Mammary epithelial cell (primary cell): ENCODE data around the gene SLIT3.

Experiments
- EZH2 ChIP-seq: IDR thresholded peaks from 2 replicates; pipeline ENCODE4 v1.6.1; 2012; ENCODE audit warnings: low read length, inconsistent platforms, borderline replicate concordance
- TF ChIP-seq, protein P1 (sequence below), 2 donors: IDR thresholded peaks in 1 of 2; conservative IDR thresholded peaks in 1 of 2; 2 replicates each; pipeline ENCODE4 v1.5.1; 2011 to 2012; ENCODE audit warnings: inconsistent platforms in 2 of 2, low read length in 2 of 2, mild to moderate bottlenecking in 2 of 2, control low read depth in 1 of 2, low read depth in 1 of 2; ENCODE audit not compliant: insufficient read depth in 1 of 2; ENCODE audit errors: extremely low read depth in 1 of 2

DNA sequence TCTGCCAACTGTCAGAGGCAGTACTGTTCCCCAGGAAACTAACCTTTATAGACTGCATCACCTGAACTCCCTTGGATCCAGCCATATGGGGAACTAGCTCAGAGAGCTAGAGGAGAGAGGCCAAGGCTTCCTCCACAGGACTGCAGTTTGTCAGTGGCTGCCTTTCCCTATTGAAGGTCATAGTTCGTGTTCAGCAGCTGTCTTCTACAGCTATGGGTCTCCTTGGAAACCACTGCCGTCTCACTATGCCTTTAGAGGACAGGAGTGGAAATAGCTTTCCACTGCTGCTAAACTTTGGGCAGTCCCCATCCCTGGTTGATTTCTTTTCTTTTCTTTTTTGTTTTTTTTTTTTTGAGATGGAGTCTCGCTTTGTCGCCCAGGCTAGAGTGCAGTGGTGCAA lies 4.4 kb upstream of the SLIT3 start:
- TF ChIP-seq, protein P1, sequence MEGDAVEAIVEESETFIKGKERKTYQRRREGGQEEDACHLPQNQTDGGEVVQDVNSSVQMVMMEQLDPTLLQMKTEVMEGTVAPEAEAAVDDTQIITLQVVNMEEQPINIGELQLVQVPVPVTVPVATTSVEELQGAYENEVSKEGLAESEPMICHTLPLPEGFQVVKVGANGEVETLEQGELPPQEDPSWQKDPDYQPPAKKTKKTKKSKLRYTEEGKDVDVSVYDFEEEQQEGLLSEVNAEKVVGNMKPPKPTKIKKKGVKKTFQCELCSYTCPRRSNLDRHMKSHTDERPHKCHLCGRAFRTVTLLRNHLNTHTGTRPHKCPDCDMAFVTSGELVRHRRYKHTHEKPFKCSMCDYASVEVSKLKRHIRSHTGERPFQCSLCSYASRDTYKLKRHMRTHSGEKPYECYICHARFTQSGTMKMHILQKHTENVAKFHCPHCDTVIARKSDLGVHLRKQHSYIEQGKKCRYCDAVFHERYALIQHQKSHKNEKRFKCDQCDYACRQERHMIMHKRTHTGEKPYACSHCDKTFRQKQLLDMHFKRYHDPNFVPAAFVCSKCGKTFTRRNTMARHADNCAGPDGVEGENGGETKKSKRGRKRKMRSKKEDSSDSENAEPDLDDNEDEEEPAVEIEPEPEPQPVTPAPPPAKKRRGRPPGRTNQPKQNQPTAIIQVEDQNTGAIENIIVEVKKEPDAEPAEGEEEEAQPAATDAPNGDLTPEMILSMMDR (conservative IDR thresholded peaks at IDR 0.05 in 1 of 2, IDR thresholded peaks at IDR 0.05 in 1 of 2; ENCODE audit: extremely low read depth in 1 of 2, insufficient read depth in 1 of 2, low read depth in 1 of 2, low read length in 2 of 2): no peak
- no peak for TF ChIP-seq EZH2
